Kidney tubule cell (primary cell): ENCODE data around the gene RBKS.

Experiments
- DNase-seq: peaks from one replicate; pipeline ENCODE4 v3.0.0-alpha.2; 2018; ENCODE audit warnings: low spot score

RBKS gene

DNA sequence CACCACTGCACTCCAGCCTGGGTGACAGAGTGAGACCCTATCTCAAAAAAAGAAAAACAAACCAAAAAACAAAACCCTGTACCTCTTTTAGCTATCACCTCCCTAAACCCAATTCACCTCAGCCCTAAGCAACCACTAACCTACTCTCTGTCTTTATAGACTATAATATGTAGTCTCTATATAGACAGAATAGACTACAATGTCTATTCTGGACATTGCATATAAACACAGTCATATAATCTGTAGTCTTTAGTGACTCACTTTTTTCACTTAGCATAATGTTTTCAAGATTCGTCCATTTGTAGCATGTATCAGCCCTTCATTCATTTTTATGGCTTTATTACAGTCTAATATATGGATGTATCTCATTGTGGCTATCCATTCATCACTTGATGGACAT is 155.9 kb downstream of the RBKS start:
- DNase-seq = no peak
